ENCODE data around the gene CDO1. TPM values are rescaled to one million over a fixed set of nuclear protein-coding genes. Genes with fewer than 3 reads are reported as not detected.

The CDO1 gene
- total and polyA plus RNA-seq, 9 of the 15 experiments (the other 6 are each of a cell fraction or from before 2014, with no cell fraction given) = 0.16 to 0.22 TPM; not detected in 7

DNA sequence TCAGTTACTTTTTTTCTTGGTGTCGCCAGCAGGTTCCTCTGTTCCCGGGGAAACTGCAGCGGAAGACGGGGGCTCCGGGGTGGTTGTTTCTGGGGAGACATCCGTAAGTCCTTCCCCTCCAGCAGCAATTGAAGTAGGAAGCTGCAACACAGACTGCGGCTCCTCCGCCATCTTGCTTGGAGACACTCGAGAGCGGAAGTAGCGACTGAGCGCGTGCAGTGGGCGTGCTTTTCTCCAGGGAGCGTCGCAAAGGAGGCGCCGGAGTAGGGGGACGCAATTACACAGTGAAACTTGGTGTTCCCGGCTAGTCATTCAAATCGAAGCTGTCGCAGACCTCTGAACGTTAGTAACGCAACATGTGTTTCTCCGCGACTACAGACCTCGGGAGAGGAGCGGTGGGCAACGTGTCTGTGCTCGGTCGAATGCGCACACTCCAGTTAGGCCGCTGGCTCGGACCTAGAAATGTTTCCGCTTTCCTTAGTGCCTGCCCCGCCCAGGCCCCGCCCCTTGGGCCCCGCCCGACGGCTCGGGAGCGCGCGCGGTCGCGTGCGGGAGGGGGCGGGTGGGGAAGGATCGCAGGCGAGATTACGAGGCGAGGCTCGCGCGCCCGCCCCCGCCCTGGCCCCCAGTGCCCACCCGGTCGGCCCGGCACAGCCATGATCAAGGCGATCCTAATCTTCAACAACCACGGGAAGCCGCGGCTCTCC lies 25.1 kb upstream of the CDO1 start, which contains the start of the genes AP3S1 and ATG12:
Gene AP3S1, plus strand, starts transcription at position 554 of the 707 bp plus-strand sequence. Its CDS starts 103 bp downstream, at position 657.
Gene ATG12, minus strand, starts transcription at position 184 of the 707 bp plus-strand sequence. Its CDS starts 13 bp downstream, at position 171.
- intact Hi-C loops (cut with micrococcal nuclease) (loop anchor here (5.0 to 10.0 kb wide), 3 partner anchors 246 to 537 kb away; partner anchors contain the start of genes COMMD10 and FEM1C), in situ Hi-C loops (cut with MboI) (no loop called here)
- peaks cover 33% of the 10 kb centered on the region for H3K36me3 ChIP-seq (ENCODE audit: control insufficient read depth, insufficient read depth, low read length)
- H3K79me2 ChIP-seq (ENCODE audit: control insufficient read depth, insufficient read depth, low read length) = peaks cover 93% of the 10 kb centered on the region
- peak; percentile 82 for FAIRE-seq
- BruUV-seq (replicated peaks) = no TSS peak
- no peaks in the 10 kb centered on the region for H3K9me3 ChIP-seq (replicated peaks; ENCODE audit: control insufficient read depth, insufficient read depth, low read depth, low read length)
- no peaks in the 10 kb centered on the region for H3K9me1 ChIP-seq (ENCODE audit: control insufficient read depth, insufficient read depth, low read length)
- H3K4me2 ChIP-seq (ENCODE audit: insufficient read depth, low read length) = peak within 1 kb of the TSS; percentile 97
- no peaks in the 10 kb centered on the region for H3K27me3 ChIP-seq (ENCODE audit: control insufficient read depth in 2 of 2, insufficient read depth in 2 of 2, low read length in 2 of 2)
- WGBS (ENCODE audit: insufficient coverage, low coverage, missing lambda C conversion rate) = under 1% methylated on average over 33 of the region's 65 CpGs
- peak; percentile 88 to 96 (median 92) for DNase-seq (ENCODE audit: extremely low read depth in 1 of 4, low spot score in 3 of 4)
- peak within 1 kb of the TSS; percentile 79 for H3K4me3 ChIP-seq
- peaks cover 5% of the 10 kb centered on the region; the same call in 1 of the 2 replicates for H4K20me1 ChIP-seq (replicated peaks; ENCODE audit: control insufficient read depth, insufficient read depth, low read length)
- H3K4me1 ChIP-seq (replicated peaks in 1 of 2; ENCODE audit: control insufficient read depth in 2 of 2, insufficient read depth in 2 of 2, low read length in 2 of 2) = peaks cover 14 to 15% of the 10 kb centered on the region in 2 experiments; a peak in 4 of 5 replicates
- H2AFZ ChIP-seq (ENCODE audit: low read depth, low read length) = peak within 1 kb of the TSS; percentile 96
- ChIA-PET CTCF (ENCODE audit: low intra/inter-chr PET ratio) (no interaction called here), POLR2A (interaction anchor here (0.6 to 1.4 kb wide), 4 partner anchors 9 to 565 kb away, joined by 3 to 5 read pairs (median 3); no protein-coding TSS in a partner anchor)
- peak; percentile 88 for ATAC-seq
- H3K27ac ChIP-seq (ENCODE audit: extremely low read depth, low read depth, low read length) = peak within 1 kb of the TSS; percentile 99
- H3K9ac ChIP-seq (ENCODE audit: insufficient read depth in 1 of 2, low read depth in 2 of 2, low read length in 2 of 2) = peak within 1 kb of the TSS; percentile 95 to 97
- TF ChIP-seq SREBF1 (IDR thresholded peaks at IDR 0.05; ENCODE audit: borderline replicate concordance, low read depth, low read length) = no peak
- peak; percentile 95 for TF ChIP-seq ELF1 (tag; IDR thresholded peaks at IDR 0.05)
- peak; percentile 92 for TF ChIP-seq ZFX (CRISPR knock-in tag; IDR thresholded peaks at IDR 0.05)
- TF ChIP-seq, protein P1, sequence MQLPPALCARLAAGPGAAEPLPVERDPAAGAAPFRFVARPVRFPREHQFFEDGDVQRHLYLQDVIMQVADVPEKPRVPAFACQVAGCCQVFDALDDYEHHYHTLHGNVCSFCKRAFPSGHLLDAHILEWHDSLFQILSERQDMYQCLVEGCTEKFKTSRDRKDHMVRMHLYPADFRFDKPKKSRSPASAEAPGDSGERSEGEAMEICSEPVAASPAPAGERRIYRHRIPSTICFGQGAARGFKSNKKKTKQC (CRISPR knock-in tag; IDR thresholded peaks at IDR 0.05) = peak; percentile 61; the same call in 1 of the 2 replicates
- TF ChIP-seq ATF3 (IDR thresholded peaks at IDR 0.05) = no peak; the same call in 1 of the 2 replicates
- TF ChIP-seq ATF3 (CRISPR knock-in tag; conservative IDR thresholded peaks at IDR 0.05) = peak; percentile 71; the same call in 1 of the 2 replicates
- TF ChIP-seq GABPA (tag; conservative IDR thresholded peaks at IDR 0.05; ENCODE audit: low read depth) = peak; percentile 91
- TF ChIP-seq, protein P2, sequence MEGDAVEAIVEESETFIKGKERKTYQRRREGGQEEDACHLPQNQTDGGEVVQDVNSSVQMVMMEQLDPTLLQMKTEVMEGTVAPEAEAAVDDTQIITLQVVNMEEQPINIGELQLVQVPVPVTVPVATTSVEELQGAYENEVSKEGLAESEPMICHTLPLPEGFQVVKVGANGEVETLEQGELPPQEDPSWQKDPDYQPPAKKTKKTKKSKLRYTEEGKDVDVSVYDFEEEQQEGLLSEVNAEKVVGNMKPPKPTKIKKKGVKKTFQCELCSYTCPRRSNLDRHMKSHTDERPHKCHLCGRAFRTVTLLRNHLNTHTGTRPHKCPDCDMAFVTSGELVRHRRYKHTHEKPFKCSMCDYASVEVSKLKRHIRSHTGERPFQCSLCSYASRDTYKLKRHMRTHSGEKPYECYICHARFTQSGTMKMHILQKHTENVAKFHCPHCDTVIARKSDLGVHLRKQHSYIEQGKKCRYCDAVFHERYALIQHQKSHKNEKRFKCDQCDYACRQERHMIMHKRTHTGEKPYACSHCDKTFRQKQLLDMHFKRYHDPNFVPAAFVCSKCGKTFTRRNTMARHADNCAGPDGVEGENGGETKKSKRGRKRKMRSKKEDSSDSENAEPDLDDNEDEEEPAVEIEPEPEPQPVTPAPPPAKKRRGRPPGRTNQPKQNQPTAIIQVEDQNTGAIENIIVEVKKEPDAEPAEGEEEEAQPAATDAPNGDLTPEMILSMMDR (IDR thresholded peaks at IDR 0.05 in 2 of 3, conservative IDR thresholded peaks at IDR 0.05 in 1 of 3; ENCODE audit: insufficient read depth in 2 of 3, low read depth in 1 of 3, low read length in 3 of 3) = no peak
- TF ChIP-seq ETV1 (tag; conservative IDR thresholded peaks at IDR 0.05; ENCODE audit: low read depth) = peak; percentile 90
- no peak for TF ChIP-seq FOXK1 (CRISPR knock-in tag; IDR thresholded peaks at IDR 0.05; ENCODE audit: borderline replicate concordance)
- TF ChIP-seq BCLAF1 (IDR thresholded peaks at IDR 0.05; ENCODE audit: borderline replicate concordance in 1 of 2, control insufficient read depth in 1 of 2, low read depth in 2 of 2, low read length in 1 of 2) = peak in 1 of 2 experiments; percentile 71; a peak in 1 of 4 replicates
- no peak for TF ChIP-seq RBM15 (IDR thresholded peaks at IDR 0.05; ENCODE audit: insufficient read depth, low read length)
- TF ChIP-seq HDGF (IDR thresholded peaks at IDR 0.05) = no peak
